GM23338 (cell line): ENCODE data around the gene RFX8. TPM values are rescaled to one million over a fixed set of nuclear protein-coding genes. Genes with fewer than 3 reads are reported as not detected.

Source experiments
- ATAC-seq: fragments of 200-7000 bp; cut with Tn5 transposase; 3 replicates; pipeline ENCODE4 v1.9.1; 2020
- DNase-seq: peaks from one replicate; pipeline ENCODE4 v3.0.0-alpha.2; 2015; ENCODE audit warnings: low spot score
- H2AFZ ChIP-seq: fragments of 200-600 bp; sonication (generic); 2 replicates; pipeline ENCODE4 v1.8.0; 2016; ENCODE audit warnings: antibody characterized with exemption, mild to moderate bottlenecking, moderate library complexity
- H3F3A ChIP-seq: fragments of 200-600 bp; sonication (generic); replicated peaks from 2 replicates; pipeline ENCODE4 v1.8.0; 2017; ENCODE audit warnings: antibody characterized with exemption, mixed run types, low read depth
- H3K27ac ChIP-seq: fragments of 200-600 bp; sonication (generic); 2 replicates; pipeline ENCODE4 v1.6.1; 2016; ENCODE audit warnings: low read depth
- H3K27me3 ChIP-seq: fragments of 200-600 bp; sonication (generic); 2 replicates; pipeline ENCODE4 v1.8.0; 2016; ENCODE audit warnings: mild to moderate bottlenecking, mixed run types, moderate library complexity; ENCODE audit not compliant: insufficient read depth
- H3K36me3 ChIP-seq: fragments of 200-600 bp; sonication (generic); 2 replicates; pipeline ENCODE4 v1.8.0; 2016; ENCODE audit warnings: mild to moderate bottlenecking; ENCODE audit not compliant: insufficient read depth
- H3K4me1 ChIP-seq: fragments of 200-600 bp; sonication (generic); 2 replicates; pipeline ENCODE4 v1.8.0; 2016; ENCODE audit warnings: mild to moderate bottlenecking, moderate library complexity; ENCODE audit not compliant: insufficient read depth
- H3K4me2 ChIP-seq: fragments of 200-600 bp; sonication (generic); 2 replicates; pipeline ENCODE4 v1.7.1; 2017; ENCODE audit warnings: mixed run types
- H3K4me3 ChIP-seq: fragments of 200-600 bp; sonication (generic); 2 replicates; pipeline ENCODE4 v1.6.1; 2016; ENCODE audit warnings: mixed run types
- H3K79me2 ChIP-seq: fragments of 200-600 bp; sonication (generic); replicated peaks from 2 replicates; pipeline ENCODE4 v1.8.0; 2017; ENCODE audit warnings: mild to moderate bottlenecking; ENCODE audit not compliant: insufficient read depth
- H3K9me2 ChIP-seq: fragments of 200-600 bp; sonication (generic); 2 replicates; pipeline ENCODE4 v1.8.0; 2017; ENCODE audit not compliant: insufficient read depth
- H4K20me1 ChIP-seq: fragments of 200-600 bp; sonication (generic); replicated peaks from 2 replicates; pipeline ENCODE4 v1.8.0; 2017; ENCODE audit warnings: mild to moderate bottlenecking; ENCODE audit not compliant: insufficient read depth
- H3K27ac Mint-ChIP-seq: 2 replicates; pipeline ENCODE4 v1.8.0; 2020; ENCODE audit warnings: inconsistent platforms, mild to moderate bottlenecking, moderate library complexity, mixed read lengths
- H3K27me3 Mint-ChIP-seq: 3 replicates; pipeline ENCODE4 v1.8.0; 2022; ENCODE audit warnings: low read depth, mild to moderate bottlenecking, moderate library complexity, mixed read lengths, inconsistent platforms; ENCODE audit not compliant: insufficient read depth, poor library complexity
- H3K36me3 Mint-ChIP-seq: 3 replicates; pipeline ENCODE4 v1.8.0; 2021; ENCODE audit warnings: low read depth, mild to moderate bottlenecking, inconsistent platforms, moderate library complexity, mixed read lengths
- H3K4me1 Mint-ChIP-seq: 3 replicates; pipeline ENCODE4 v1.8.0; 2020; ENCODE audit warnings: mild to moderate bottlenecking, inconsistent platforms, mixed read lengths
- H3K4me3 Mint-ChIP-seq: 3 replicates; pipeline ENCODE4 v1.8.0; 2021; ENCODE audit warnings: moderate library complexity, mild to moderate bottlenecking, inconsistent platforms, mixed read lengths
- H3K9me3 Mint-ChIP-seq: 3 replicates; pipeline ENCODE4 v1.8.0; 2020; ENCODE audit warnings: moderate library complexity, mild to moderate bottlenecking, inconsistent platforms, mixed read lengths
- CREB1 ChIP-seq: fragments of 250-450 bp; sonication (Bioruptor Pico); IDR thresholded peaks from 2 replicates; pipeline ENCODE4 v1.5.0; 2020; ENCODE audit warnings: low read depth, mild to moderate bottlenecking, moderate library complexity
- CTCF ChIP-seq, 2 experiments: fragments of 200-600 bp in 1 of 2; sonication (generic) in 1 of 2; conservative IDR thresholded peaks; 2 replicates each; pipeline versions ENCODE4 v1.5.1 to v1.6.1; 2016 to 2017; ENCODE audit warnings: antibody characterized with exemption in 2 of 2, low read depth in 2 of 2, mild to moderate bottlenecking in 2 of 2, moderate library complexity in 1 of 2
- EZH2 ChIP-seq: fragments of 200-600 bp; sonication (generic); IDR thresholded peaks from one replicate; pipeline ENCODE4 v1.8.0; 2017; ENCODE audit warnings: antibody characterized with exemption, mild to moderate bottlenecking, low read depth; ENCODE audit not compliant: unreplicated experiment
- ZNF114 ChIP-seq: fragments of 250-450 bp; sonication (Bioruptor Pico); IDR thresholded peaks from 2 replicates; pipeline ENCODE4 v1.5.0; 2020; ENCODE audit warnings: mild to moderate bottlenecking, moderate library complexity
- ZNF331 ChIP-seq: fragments of 250-450 bp; sonication (Bioruptor Pico); IDR thresholded peaks from 2 replicates; pipeline ENCODE4 v1.5.0; 2020; ENCODE audit warnings: low read depth, mild to moderate bottlenecking, moderate library complexity
- ZNF462 ChIP-seq: fragments of 250-450 bp; sonication (Bioruptor Pico); IDR thresholded peaks from 2 replicates; pipeline ENCODE4 v1.5.0; 2020; ENCODE audit warnings: mild to moderate bottlenecking, moderate library complexity
- polyA plus RNA-seq: library from polyadenylated mRNA; unstranded; fragments of >200 nt; fragmentation: Nextera tagmentation; extraction: Ambion mirVana; gene quantifications from 2 replicates; pipeline ENCODE4 v1.2.1, GENCODE V29; 2016
- total RNA-seq: library from RNA; depleted of rRNA; stranded (reverse); fragments of >200 nt; shearing (Covaris generic); gene quantifications from 2 replicates; pipeline ENCODE4 v1.2.3, GENCODE V29; 2014

The RFX8 gene
- total and polyA plus RNA-seq, 2 experiments from 2014 or later = 0.65 to 1.5 TPM

GRCh38 chr2:101442667-101443061 lies 32.2 kb downstream of the RFX8 start:
- H3K27me3 ChIP-seq = no peaks in the 10 kb centered on the region
- H3F3A ChIP-seq = no peaks in the 10 kb centered on the region
- DNase-seq (peak; percentile 69), ATAC-seq (peak; percentile 99)
- Mint-ChIP-seq H3K4me3 (no peak overlapping the region), H3K36me3 (peaks cover 3% of the 10 kb centered on the region; the same call in 2 of the 3 replicates), H3K4me1 (peaks cover 5% of the 10 kb centered on the region; the same call in 2 of the 3 replicates), H3K27me3 (no peaks in the 10 kb centered on the region), H3K27ac (no peak overlapping the region), H3K9me3 (peaks cover 3% of the 10 kb centered on the region; the same call in 1 of the 3 replicates)
- H2AFZ ChIP-seq = peak overlapping the region; percentile 76; the same call in 1 of the 2 replicates
- H4K20me1 ChIP-seq = no peaks in the 10 kb centered on the region
- H3K4me2 ChIP-seq = no peak overlapping the region
- H3K36me3 ChIP-seq = no peaks in the 10 kb centered on the region; the same call in 1 of the 2 replicates
- H3K79me2 ChIP-seq = no peaks in the 10 kb centered on the region
- H3K9me2 ChIP-seq = no peaks in the 10 kb centered on the region
- 0 out of 2 replicates have a peak, but pooled peaks cover 4% of the 10 kb centered on the region for H3K4me1 ChIP-seq
- no peak overlapping the region for H3K27ac ChIP-seq
- TF ChIP-seq CTCF (conservative IDR thresholded peaks at IDR 0.05; ENCODE audit: low read depth in 2 of 2) = peak; percentile 49 to 67
- no peak for TF ChIP-seq EZH2
- no peak for TF ChIP-seq ZNF114
- peak; percentile 77 for TF ChIP-seq ZNF462 (CRISPR knock-in tag)
- no peak for TF ChIP-seq CREB1 (CRISPR knock-in tag)
- no peak for TF ChIP-seq ZNF331 (CRISPR knock-in tag)
- H3K4me3 ChIP-seq = no peak overlapping the region
